HG03025 (cell line): Measurements from ENCODE around the gene FAM222A.

Source experiments
- ATAC-seq: cut with Tn5 transposase; IDR thresholded peaks from one replicate; pipeline ENCODE4 v1.9.1; 2021; ENCODE audit warnings: mild to moderate bottlenecking, moderate library complexity; ENCODE audit not compliant: unreplicated experiment, low FRiP score

FAM222A gene

DNA sequence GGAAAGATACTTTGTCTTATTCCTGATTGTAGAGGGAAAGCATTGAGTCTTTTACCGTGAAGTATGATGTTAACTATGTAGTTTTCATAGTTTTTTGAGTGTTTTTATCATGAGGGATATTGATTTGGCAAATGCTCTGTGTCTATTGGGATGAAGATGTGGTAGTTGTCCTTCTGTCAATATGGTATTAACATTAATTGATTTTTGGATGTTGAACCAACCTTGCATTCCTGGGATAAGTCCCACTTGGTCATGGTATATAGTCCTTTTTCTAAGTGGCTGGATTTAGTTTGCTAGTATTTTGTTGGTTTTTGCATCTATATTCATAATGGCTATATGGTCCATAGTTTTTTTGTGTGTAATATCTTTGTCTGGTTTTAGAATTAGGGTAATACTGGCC lies 42.8 kb downstream of the FAM222A start:
- ATAC-seq, result no peak

DNA sequence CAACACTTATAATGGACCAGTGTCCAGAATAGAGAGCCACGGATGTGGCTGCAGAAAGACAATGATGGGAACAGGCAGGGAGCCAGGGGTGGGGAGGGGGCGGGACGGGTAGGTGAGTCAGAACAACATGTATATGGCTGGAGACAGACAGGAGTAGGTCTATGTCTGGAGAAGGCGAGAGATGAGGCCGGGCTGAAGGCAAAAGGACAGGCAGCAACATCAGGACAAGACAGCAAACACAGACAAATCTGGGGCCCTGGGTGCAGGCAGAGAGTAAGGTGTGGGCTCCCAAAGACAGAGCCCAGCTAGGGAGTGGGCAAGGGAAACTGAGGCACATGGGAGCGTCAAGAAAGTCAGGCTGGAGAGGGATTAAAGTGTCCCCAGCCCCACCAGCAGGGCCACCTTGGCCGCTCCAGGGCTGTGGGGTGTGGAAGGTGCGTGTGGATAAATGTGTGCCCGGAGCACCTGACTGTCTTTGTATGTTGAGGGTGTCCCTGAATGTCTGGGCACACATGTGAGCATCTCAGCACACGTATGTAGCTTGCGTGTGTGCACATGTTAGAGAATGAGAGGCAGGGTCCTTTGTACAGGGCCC lies 44.1 kb downstream of the FAM222A start:
- ATAC-seq, result no peak

DNA sequence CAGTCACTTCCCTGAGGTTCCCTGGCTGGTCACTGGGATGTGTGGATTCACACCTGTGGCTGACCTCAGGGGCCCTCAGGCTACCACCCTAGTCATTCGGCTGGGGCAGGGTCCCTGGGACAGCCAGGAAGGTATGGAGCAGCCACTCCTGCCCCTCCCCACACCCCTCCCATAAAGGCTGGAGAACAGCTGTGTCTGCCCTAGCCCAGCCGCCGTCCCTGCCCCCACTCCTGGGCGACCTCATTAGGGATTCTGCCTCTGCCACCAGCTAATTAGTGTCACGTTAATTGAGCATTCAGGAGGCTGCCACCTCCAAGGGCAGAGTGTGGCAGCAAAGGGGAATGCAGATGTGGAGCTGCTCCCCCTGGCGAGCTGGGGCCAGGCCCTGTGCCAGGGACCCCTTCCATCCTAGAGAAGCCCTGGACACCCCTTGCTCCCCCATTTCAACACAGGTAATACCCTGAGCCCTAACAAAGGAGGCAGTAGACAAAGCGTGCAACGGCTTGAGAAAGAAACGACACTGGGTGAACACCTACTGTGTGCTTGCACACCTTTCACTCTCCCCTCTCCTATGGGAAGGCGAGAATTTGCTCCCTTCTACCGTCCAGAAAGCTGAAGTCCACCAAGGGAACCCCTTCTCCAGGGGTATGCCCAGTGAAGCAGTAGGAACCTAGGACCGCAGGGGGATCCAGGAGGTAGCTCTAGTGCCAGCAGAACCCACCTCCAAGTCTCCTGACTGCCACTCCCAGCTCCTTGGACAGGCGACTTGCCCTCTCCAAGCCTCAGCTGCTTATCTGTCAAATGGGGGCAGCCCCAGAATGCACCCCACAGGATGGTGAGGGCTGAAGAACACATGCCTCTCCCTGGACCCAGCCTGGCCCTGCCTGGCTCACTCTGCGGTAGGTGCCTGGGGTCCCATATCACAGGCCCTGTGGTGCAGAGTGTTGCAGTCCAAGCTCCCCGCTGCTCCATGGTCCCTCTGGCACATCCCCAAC lies 45.1 kb downstream of the FAM222A start:
- ATAC-seq, result no peak

DNA sequence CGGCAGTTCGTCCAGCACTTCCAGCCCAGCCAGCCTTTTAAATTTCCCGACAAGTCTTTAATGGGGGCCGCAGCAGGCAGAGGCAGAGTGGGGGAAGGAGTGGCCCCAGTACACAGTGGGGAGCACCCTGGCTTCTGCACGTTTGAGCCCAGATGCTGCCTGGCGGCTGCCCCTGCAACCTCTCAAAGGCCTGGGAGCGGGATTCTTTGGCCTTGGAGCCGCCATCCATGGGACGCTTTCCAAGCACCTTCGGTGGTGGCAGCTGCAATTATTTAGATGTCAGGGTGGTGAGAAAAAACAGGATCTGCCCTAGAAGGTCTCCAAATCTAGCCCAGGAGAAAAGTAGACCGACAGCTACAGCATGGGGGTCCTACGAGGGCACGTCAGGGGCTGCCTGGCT lies 46.0 kb downstream of the FAM222A start:
- no peak for ATAC-seq

DNA sequence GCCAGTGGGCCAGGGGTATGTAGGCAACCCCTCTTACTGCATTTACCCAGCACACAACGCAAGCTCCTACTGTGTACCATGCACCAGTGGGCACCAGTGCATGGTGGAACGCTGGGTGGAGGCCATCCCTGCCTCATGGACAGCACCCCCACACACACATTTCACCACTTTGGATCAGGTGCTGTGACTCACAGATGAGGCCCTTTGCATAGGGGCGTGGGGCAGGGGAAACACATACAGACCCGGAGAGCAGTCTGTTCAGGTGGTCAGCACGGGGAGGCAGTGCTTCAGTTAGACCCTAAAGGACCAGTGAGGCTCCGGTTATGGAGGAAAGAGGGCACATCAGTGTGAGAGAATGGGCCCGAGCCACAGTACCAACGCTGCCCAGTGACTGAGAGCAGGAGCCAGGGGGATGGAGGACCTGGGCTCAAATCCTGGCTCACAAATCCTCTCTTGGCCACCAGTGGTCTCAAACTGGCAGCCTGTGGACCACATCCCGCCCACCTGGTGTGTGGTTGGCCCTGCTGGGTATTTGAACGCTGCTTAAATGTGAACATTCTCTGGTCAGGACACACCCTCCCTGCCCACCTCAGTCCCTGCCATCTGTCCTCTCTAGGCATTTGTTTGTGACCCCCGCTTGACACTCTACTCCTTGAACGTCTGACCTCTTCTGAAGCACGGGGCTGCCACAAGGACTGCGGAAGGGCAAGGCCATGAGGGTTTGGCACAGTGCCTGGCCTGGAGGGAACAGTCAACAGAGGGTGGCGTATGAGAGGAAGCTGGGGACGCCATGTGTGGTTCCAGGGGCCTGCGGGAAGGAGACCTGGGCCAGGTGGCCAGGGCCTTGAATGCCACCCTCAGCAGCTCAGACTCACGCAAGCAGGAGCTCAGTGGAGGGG lies 46.7 kb downstream of the FAM222A start:
- ATAC-seq, result no peak

DNA sequence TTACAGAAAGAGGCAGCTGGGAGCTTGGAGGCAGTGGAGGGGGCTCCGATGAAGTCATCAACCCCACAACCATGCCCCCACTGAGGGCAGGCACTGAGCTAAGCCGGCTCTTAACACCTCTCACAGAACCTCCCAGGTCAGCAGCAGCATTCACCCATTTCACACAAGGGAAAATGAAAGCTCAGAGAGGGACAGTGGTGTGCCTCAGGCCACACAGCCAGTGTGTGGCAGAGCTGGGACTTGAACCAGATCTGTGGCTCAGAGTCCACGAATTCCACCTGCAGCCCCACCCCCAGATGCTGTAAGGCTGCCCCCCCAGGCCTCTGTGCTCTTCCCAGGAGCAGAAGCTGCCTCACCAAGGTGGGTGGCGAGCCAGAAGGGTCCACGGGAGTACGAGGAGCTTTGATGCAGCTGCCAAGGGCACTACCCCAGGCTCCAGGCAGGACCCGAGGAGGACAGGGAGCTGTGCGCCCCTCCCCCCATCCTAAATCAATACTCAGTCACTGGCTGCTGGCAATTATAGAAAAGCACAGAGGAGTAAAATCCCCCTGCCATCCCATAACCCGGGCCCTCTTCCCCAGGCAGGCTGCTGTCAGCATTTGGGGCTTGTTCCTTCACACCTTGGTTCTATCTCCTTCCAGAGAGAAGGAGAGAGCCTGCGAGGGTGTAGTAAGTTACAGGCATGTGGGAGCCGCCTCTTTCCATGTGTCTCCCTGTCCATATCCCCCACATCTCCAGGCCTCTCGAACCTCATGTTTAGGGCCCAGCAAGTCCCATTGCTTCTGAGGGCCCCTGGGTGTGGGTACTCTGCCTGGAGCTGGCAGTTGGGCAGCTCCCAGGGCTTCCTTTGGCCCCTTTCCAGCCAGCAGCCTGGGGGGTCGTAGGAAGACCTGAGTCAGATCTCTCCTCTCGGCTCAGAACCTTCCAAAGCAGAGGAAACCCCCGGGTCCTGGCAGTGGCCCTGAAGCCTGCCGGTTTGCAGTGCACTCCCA lies 47.6 kb downstream of the FAM222A start:
- no peak for ATAC-seq

DNA sequence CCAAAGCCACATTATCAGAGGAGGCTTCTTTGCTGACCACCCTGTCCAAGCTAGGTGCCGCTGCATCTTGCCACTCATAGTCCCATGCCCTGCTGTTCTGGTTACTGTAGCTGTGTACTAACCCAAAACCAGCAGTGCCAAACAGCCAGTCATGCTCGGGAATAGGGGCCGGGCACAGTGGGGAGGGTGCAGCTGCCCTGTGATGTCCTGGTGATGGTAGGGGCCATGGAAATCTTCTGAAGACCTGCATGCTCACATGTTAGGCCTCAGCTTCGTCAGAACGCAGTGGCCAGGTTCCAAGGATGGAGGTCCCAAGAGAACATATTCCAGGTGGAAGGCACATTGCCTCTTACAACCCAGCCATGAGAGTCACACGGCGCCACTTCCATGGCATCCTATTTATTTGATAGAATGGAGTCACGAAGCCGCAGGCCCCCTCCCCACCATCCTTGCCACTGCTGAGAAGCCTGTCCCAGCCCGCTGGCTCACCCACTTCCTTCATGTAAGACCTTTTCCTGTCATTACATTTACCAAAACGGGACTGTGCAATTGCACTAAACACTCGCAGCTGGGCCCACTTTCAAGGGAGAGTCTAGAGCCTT lies 48.5 kb downstream of the FAM222A start:
- no peak for ATAC-seq

DNA sequence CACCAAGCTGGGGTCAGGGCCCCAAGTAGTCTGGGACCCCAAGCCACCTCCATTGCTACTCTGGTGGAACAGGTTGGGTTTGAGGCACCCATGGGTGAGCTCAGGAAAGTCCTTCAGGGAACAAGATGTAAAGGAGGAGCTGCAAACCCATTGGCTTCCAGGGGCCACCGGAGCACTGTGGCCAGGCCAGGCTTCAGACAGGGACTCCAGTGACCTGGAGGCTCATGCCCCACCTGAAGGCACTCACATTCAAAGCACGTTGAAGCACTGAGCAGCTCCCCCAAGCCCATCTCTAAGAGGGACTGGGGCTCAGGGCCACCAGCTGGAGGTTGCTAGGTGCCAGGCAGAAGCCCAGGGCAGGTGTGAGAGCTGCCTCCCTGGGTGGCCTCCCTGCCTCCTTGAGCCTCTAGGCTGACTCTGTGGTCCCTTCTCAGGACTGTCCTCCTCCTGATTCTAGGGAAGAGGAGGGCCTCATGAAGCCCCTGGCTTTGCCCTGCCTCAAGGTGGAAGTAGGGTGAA lies 49.1 kb downstream of the FAM222A start:
- no peak for ATAC-seq

DNA sequence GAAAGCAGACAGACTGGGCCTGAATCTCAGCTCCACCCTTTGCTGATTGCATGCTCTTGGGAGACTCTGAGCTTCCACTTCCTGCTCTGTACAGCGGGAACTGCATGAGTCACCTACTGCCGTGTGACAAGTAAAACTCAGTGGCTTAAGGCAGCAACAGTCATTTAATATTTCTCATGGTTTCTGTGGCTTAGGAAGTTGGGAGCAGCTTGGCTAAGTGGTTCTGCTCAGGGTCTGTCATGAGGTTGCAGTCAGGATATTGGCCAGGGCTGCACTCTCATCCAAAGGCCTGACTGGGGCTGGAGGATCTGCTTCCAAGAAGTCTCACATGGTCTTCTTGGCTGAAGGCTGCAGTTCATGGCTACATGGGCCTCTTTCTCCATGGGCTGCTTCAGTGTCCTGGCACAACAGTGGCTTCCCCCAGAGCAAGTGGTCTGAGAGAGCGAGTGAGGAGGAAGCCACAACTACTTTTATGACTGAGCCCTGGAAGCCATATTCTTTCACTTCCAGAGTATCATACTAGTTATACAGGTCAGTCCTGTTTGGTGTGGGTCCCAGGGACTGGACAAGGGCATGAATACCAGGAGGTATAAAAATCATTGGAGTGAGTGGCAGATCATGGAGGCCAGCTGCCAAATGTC lies 49.7 kb downstream of the FAM222A start:
- ATAC-seq, result no peak

DNA sequence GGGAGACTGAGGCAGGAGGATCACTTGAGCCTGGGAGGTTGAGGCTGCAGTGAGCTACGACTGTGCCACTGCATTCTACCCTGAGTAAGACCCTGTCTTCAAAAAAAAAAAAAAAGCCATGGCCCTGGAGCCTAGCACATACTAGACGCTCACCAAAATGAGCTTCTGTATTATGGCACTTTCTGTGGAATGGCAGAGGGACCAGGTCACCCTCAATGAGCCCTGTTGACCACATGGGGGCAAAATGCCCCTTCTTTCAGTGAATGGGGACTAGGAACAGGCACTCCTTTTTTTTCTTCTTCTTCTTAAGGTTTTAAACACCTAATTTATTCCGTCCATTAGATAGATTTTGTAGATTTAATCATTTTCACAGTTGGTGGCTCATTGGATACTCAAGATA lies 50.5 kb downstream of the FAM222A start:
- ATAC-seq, result no peak

DNA sequence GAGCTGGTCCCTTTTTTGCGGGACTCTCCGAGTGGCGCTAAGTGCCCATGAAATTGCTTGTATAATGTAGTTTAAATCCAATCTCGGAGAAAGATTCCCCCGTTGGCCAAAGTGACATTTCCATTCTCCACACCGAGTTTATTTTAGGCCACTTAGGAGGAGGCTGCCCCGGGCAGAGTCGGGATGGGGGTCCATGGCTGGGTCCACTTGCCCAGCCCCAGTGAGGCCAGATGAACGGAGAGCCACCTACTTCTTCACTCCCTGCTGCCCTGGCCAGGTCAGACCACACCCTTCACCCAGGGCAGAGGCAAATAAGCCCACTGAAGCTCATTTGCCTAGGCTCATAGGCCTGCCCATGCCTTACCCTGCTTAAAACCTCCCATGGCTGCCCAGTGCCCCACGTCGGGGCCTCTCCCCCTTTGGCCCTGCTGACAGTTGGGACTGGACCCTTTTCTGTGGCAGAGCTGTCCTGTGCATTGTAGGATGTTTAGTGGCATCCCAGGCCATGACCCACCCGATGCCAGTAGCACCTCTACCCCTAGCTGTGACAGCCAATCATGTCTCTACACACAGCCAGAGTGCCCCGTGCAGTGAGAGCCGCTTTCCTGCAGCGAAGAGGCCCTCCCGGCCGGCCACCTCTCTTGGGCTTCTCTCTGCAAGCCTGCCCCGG lies 51.3 kb downstream of the FAM222A start:
- ATAC-seq, result no peak

DNA sequence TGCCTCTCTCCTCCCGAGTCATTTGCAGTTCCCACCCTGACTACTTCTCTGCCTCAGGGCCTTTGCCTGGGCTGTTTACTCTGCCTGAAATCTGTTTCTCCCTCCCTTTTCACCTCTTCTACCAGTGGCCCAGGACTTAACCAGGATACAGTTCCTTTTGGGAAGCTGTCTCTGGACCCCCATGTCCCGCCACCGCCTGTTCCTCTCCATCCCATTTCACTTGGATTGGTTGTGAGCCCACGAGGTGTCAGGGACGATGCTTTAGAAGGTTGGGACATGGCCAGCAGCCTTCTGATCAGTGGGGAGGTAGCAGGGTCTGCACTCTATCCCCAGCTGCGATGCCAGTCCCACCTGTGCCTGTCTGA lies 51.8 kb downstream of the FAM222A start:
- ATAC-seq, result no peak

DNA sequence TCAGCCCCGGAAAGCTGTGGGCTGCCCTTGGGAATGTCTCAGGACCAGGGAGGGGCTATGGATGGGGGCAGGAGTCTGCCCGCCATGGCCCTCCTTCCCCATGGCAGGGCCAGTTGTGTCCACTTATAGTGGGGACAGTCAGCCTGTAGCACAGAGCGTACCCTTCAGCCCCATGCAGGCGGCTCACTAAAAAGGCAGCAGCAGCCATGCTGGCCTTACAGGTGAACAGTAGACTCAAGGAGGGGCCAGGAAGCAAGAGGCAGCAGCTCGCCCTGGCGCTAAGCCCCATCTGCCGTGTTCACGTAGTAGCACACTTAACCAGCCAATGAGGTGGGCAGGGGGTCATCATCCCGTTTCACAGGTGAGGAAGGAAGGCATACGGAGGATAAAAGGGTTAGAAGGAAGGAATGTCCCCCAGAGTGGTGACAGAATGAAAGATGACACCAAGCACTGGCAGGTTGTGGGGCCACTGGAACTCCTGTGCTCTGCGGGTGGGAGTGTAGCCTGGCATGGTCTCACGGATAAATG lies 52.7 kb downstream of the FAM222A start:
- ATAC-seq, result no peak

DNA sequence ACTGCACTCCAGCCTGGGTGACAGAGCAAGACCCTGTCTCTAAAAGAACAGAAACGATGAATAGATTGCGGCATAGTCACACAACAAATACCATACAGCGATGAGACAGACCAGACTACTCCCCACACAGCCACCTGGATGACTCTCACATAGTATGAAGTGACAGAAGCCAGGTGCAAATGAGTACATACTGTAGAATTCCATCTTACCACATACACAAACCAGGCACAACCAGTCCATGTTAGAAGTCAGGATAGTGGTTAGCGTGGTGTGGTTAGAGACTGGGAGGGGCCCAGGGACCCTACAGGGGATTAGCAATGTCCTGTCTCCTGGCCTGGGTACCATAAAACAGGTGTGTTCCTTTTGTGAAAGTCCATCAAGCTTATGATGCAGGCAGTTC lies 53.8 kb downstream of the FAM222A start:
- no peak for ATAC-seq

DNA sequence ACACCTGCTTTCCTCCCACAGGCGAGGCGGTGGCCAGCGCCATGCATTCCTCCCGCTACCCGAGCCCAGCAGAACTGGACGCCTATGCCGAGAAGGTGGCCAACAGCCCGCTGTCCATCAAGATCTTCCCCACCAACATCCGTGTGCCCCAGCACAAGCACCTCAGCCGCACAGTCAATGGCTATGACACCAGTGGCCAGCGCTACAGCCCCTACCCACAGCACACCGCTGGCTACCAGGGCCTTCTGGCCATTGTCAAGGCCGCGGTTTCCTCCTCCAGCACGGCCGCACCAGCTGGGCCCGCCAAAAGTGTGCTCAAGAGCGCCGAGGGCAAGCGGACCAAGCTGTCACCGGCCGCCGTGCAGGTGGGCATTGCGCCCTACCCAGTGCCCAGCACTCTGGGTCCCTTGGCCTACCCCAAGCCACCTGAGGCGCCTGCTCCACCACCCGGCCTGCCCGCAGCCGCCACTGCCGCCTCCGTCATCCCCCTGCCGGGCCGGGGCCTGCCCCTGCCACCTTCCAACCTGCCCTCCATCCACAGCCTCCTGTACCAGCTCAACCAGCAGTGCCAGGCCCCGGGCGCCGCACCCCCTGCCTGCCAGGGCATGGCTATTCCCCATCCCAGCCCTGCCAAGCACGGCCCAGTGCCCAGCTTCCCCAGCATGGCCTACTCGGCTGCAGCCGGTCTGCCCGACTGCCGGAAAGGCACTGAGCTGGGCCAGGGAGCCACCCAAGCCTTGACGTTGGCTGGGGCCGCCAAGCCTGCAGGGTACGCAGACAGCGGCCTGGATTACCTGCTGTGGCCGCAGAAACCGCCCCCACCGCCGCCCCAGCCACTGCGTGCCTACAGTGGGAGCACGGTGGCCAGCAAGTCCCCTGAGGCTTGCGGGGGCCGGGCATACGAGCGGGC lies 54.6 kb downstream of the FAM222A start:
- no peak for ATAC-seq

DNA sequence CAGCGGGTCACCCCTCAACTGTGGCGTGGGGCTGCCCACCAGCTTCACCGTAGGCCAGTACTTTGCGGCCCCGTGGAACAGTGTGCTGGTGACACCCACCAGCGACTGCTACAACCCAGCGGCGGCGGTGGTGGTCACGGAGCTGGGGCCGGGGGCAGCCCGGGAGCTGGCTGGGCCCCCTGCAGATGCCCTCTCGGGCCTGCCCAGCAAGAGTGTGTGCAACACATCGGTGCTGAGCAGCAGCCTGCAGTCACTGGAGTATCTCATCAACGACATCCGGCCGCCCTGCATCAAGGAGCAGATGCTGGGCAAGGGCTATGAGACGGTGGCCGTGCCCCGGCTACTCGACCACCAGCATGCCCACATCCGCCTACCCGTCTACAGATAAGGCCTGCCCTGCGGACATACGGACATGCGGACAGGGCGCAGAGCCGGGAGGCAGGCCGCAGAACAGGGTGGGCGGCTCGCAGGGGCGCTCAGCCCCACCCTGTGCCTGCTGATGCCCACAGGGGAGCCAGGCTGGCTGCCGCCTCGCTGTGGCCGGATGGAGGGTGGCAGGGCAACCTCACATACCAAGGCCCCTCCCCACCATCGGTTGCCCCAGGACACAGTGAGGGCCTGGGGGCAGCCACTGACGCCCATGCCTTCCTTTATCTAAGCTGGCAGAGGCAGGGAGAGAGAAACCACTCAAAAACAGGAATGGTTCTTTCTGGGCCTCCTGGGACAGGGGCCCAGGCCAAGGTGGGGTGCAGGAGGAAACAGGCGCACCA lies 55.5 kb downstream of the FAM222A start:
- ATAC-seq, result no peak
